H1 (cell line): ENCODE data around the gene ZBTB38. TPM values are rescaled to one million over a fixed set of nuclear protein-coding genes. Genes with fewer than 3 reads are reported as not detected.

ENCODE experiments used
- BRCA1 ChIP-seq: IDR thresholded peaks from 2 replicates; pipeline ENCODE4 v1.6.1; 2012; ENCODE audit warnings: low read depth, low read length, improper control_type of control experiment
- CBX5 ChIP-seq: fragments of 300-800, 300-1000 bp; sonication (generic); IDR thresholded peaks from 2 replicates; pipeline ENCODE4 v1.7.1; 2016; ENCODE audit warnings: antibody characterized with exemption, low read length, low read depth
- CREB1 ChIP-seq: IDR thresholded peaks from 2 replicates; pipeline ENCODE4 v1.6.1; 2012; ENCODE audit warnings: inconsistent platforms
- CTBP2 ChIP-seq: IDR thresholded peaks from 2 replicates; pipeline ENCODE4 v1.7.0; 2011; ENCODE audit warnings: borderline replicate concordance, mild to moderate bottlenecking, moderate library complexity, mixed read lengths, low read length; ENCODE audit not compliant: insufficient read depth, insufficient read length
- E2F6 ChIP-seq: IDR thresholded peaks from 2 replicates; pipeline ENCODE4 v1.6.1; 2012; ENCODE audit warnings: inconsistent platforms
- EP300 ChIP-seq, 2 experiments: IDR thresholded peaks; 1 replicate in 1 of 2; 2 replicates in 1 of 2; pipeline ENCODE4 v1.6.1; 2011 to 2012; ENCODE audit warnings: low read depth in 2 of 2, low read length in 2 of 2, mild to moderate bottlenecking in 2 of 2, borderline replicate concordance in 1 of 2, inconsistent platforms in 1 of 2, moderate library complexity in 1 of 2
- EZH2 ChIP-seq: fragments of 200-600 bp; sonication (generic); IDR thresholded peaks from 2 replicates; pipeline ENCODE4 v1.7.1; 2012; ENCODE audit warnings: low read depth, mild to moderate bottlenecking, moderate library complexity, low read length, inconsistent platforms; ENCODE audit not compliant: severe bottlenecking
- GABPA ChIP-seq: IDR thresholded peaks from 2 replicates; pipeline ENCODE4 v1.6.1; 2011; ENCODE audit warnings: mild to moderate bottlenecking, low read length, moderate library complexity, borderline replicate concordance; ENCODE audit not compliant: insufficient read depth
- HDAC6 ChIP-seq: IDR thresholded peaks from one replicate; pipeline ENCODE4 v1.7.1; 2012; ENCODE audit warnings: low read depth, mild to moderate bottlenecking, inconsistent platforms, low read length, moderate library complexity
- KDM4A ChIP-seq: IDR thresholded peaks from one replicate; pipeline ENCODE4 v1.7.1; 2012; ENCODE audit warnings: low read depth, mild to moderate bottlenecking, moderate library complexity, low read length, inconsistent platforms; ENCODE audit not compliant: severe bottlenecking
- MAFK ChIP-seq: IDR thresholded peaks from 2 replicates; pipeline ENCODE4 v1.6.1; 2012; ENCODE audit warnings: low read depth, mild to moderate bottlenecking, improper control_type of control experiment, low read length
- MAX ChIP-seq: IDR thresholded peaks from 2 replicates; pipeline ENCODE4 v1.6.1; 2012; ENCODE audit warnings: inconsistent platforms
- NANOG ChIP-seq: IDR thresholded peaks from 2 replicates; pipeline ENCODE4 v1.6.1; 2011; ENCODE audit warnings: low read length, low read depth, mild to moderate bottlenecking, inconsistent platforms; ENCODE audit not compliant: insufficient read depth, poor library complexity, severe bottlenecking
- NRF1 ChIP-seq: IDR thresholded peaks from 2 replicates; pipeline ENCODE4 v1.6.1; 2011; ENCODE audit warnings: mild to moderate bottlenecking, low read depth, low read length, improper control_type of control experiment
- PHF8 ChIP-seq: fragments of 200-600 bp; sonication (generic); conservative IDR thresholded peaks from 2 replicates; pipeline ENCODE4 v1.7.1; 2012; ENCODE audit warnings: low read depth, mild to moderate bottlenecking, inconsistent platforms, low read length, moderate library complexity
- POLR2A ChIP-seq, 2 experiments: IDR thresholded peaks; 1 replicate in 1 of 2; 2 replicates in 1 of 2; pipeline ENCODE4 v1.6.1; 2011; ENCODE audit warnings: low read depth in 2 of 2, low read length in 2 of 2, mild to moderate bottlenecking in 2 of 2; ENCODE audit errors: control extremely low read depth in 1 of 2
- POU5F1 ChIP-seq: IDR thresholded peaks from 2 replicates; pipeline ENCODE4 v1.6.1; 2011; ENCODE audit warnings: low read depth, mild to moderate bottlenecking, low read length, moderate library complexity
- RBBP5 ChIP-seq: IDR thresholded peaks from 2 replicates; pipeline ENCODE4 v1.7.1; 2012; ENCODE audit warnings: low read depth, mild to moderate bottlenecking, inconsistent platforms, low read length, moderate library complexity, borderline replicate concordance
- SIN3A ChIP-seq, 2 experiments: IDR thresholded peaks in 1 of 2; conservative IDR thresholded peaks in 1 of 2; 2 replicates each; pipeline ENCODE4 v1.6.1; 2011 to 2012; ENCODE audit warnings: low read length in 2 of 2, improper control_type of control experiment in 1 of 2, low read depth in 1 of 2, mild to moderate bottlenecking in 1 of 2
- SIX5 ChIP-seq: IDR thresholded peaks from 2 replicates; pipeline ENCODE4 v1.6.1; 2011; ENCODE audit warnings: mild to moderate bottlenecking, low read depth, low read length
- SP2 ChIP-seq: IDR thresholded peaks from 2 replicates; pipeline ENCODE4 v1.6.1; 2012; ENCODE audit warnings: mild to moderate bottlenecking, low read length, inconsistent platforms
- TAF1 ChIP-seq: IDR thresholded peaks from 2 replicates; pipeline ENCODE4 v1.6.1; 2011; ENCODE audit warnings: mild to moderate bottlenecking, low read depth, low read length
- TCF12 ChIP-seq: IDR thresholded peaks from 2 replicates; pipeline ENCODE4 v1.6.1; 2011; ENCODE audit warnings: low read depth, mild to moderate bottlenecking, low read length
- TEAD4 ChIP-seq: IDR thresholded peaks from 2 replicates; pipeline ENCODE4 v1.6.1; 2012; ENCODE audit warnings: low read depth, low read length, inconsistent platforms, mixed read lengths
- polyA plus RNA-seq, 7 experiments: library from polyadenylated mRNA; depleted of rRNA in 3 of 7; stranded (reverse) in 5 of 7; unstranded in 2 of 7; fragments of >200 nt in 5 of 7; fragments of 200-250 nt in 2 of 7; gene quantifications; 1 replicate in 5 of 7; 2 replicates in 1 of 7; 4 replicates in 1 of 7; pipeline versions ENCODE4 v1.2.1 to v1.2.3, GENCODE V29; 2011 to 2013; ENCODE audit warnings: missing spikeins in 2 of 7, mixed read lengths in 2 of 7
- total RNA-seq: library from RNA; stranded (reverse); fragmentation: NEBNext Ultra II Directional; extraction: Animal tissue kit (Norgen Biotek cat#: 25700); gene quantifications from 2 replicates; pipeline ENCODE4 v1.2.1, GENCODE V29; 2021

Gene ZBTB38
- total and polyA plus RNA-seq, 2 of the 8 experiments (the other 6 are each of a cell fraction or from before 2014, with no cell fraction given) = 4.4 to 10.5 TPM

GRCh38 chr3:141402476-141403171 lies 34.3 kb downstream of the ZBTB38 start (continued):
- TF ChIP-seq MAX (no peak), EZH2 (no peak), HDAC6 (no peak), KDM4A (peak; percentile 52), EP300 (IDR thresholded peaks at IDR 0.05; ENCODE audit: borderline replicate concordance in 1 of 2, low read depth in 2 of 2, low read length in 2 of 2) (no peak), CBX5 (no peak), E2F6 (no peak), SIN3A (conservative IDR thresholded peaks at IDR 0.05 in 1 of 2, IDR thresholded peaks at IDR 0.05 in 1 of 2; ENCODE audit: low read depth in 1 of 2, low read length in 2 of 2) (peak in 1 of 2 experiments; percentile 29; a peak in 1 of 4 replicates), CTBP2 (no peak), TCF12 (no peak), POLR2A (IDR thresholded peaks at IDR 0.05; ENCODE audit: control extremely low read depth in 1 of 2, low read depth in 2 of 2, low read length in 2 of 2) (peak in 1 of 2 experiments; percentile 45; a peak in 2 of 3 replicates), CREB1 (no peak), TAF1 (peak; percentile 33; the same call in 1 of the 2 replicates), BRCA1 (no peak), NRF1 (no peak), TEAD4 (peak; percentile 75; the same call in 1 of the 2 replicates), SP2 (no peak), RBBP5 (peak; percentile 68; the same call in 1 of the 2 replicates), PHF8 (peak; percentile 46), MAFK (no peak), NANOG (no peak), POU5F1 (no peak), GABPA (no peak), SIX5 (no peak)
